Endothelial cell of umbilical vein (primary cell): ENCODE results near the gene IRF6.

Source experiments
- CTCF ChIP-seq, 2 donors: IDR thresholded peaks; 1 replicate in 1 of 2; 2 replicates in 1 of 2; pipeline ENCODE4 v1.5.1; 2011; ENCODE audit warnings: low read length in 2 of 2, mild to moderate bottlenecking in 2 of 2, moderate library complexity in 2 of 2, control low read depth in 1 of 2, inconsistent platforms in 1 of 2, low read depth in 1 of 2; ENCODE audit not compliant: insufficient read depth in 1 of 2; ENCODE audit errors: extremely low read depth in 1 of 2
- EZH2 ChIP-seq: IDR thresholded peaks from 2 replicates; pipeline ENCODE4 v1.6.1; 2012; ENCODE audit warnings: borderline replicate concordance, low read depth, mild to moderate bottlenecking, moderate library complexity, low read length, inconsistent platforms; ENCODE audit not compliant: severe bottlenecking
- GATA2 ChIP-seq: IDR thresholded peaks from 2 replicates; pipeline ENCODE4 v1.7.0; 2011; ENCODE audit warnings: low read depth, mild to moderate bottlenecking, moderate library complexity, mixed read lengths, low read length; ENCODE audit not compliant: insufficient read length, insufficient read depth
- JUN ChIP-seq: IDR thresholded peaks from 2 replicates; pipeline ENCODE4 v1.6.1; 2011; ENCODE audit warnings: borderline replicate concordance, low read depth; ENCODE audit not compliant: insufficient read length, insufficient read depth
- MAX ChIP-seq: IDR thresholded peaks from 2 replicates; pipeline ENCODE4 v1.6.1; 2011; ENCODE audit not compliant: insufficient read depth, insufficient read length
- MYC ChIP-seq: IDR thresholded peaks from one replicate; pipeline ENCODE4 v1.6.1; 2011; ENCODE audit warnings: mild to moderate bottlenecking, low read depth, low read length
- POLR2A ChIP-seq: IDR thresholded peaks from 2 replicates; pipeline ENCODE4 v1.6.1; 2012; ENCODE audit warnings: low read depth, mild to moderate bottlenecking, control low read depth, low read length
- POLR2AphosphoS5 ChIP-seq: IDR thresholded peaks from 2 replicates; pipeline ENCODE4 v1.6.1; 2012; ENCODE audit warnings: low read depth, mild to moderate bottlenecking, control low read depth, low read length, moderate library complexity; ENCODE audit not compliant: insufficient read depth

GRCh38 chr1:209746451-209747165 is 59.3 kb downstream of the IRF6 start:
- TF ChIP-seq POLR2AphosphoS5, result no peak
- no peak for TF ChIP-seq CTCF (IDR thresholded peaks at IDR 0.05; ENCODE audit: extremely low read depth in 1 of 2, insufficient read depth in 1 of 2, low read depth in 1 of 2, low read length in 2 of 2)
- TF ChIP-seq MAX, result no peak
- no peak for TF ChIP-seq EZH2
- no peak for TF ChIP-seq POLR2A
- TF ChIP-seq JUN, result no peak
- no peak for TF ChIP-seq GATA2
- TF ChIP-seq MYC, result no peak
